HEK293T (cell line): ENCODE results near the gene CIDEB.

Experiments
- CTCF ChIA-PET: fragments of 350-600 bp; formaldehyde crosslinking; extraction: SDS; loops from one replicate; lab custom pipeline; 2021; ENCODE audit warnings: antibody characterized with exemption, inconsistent platforms; lab: Yijun Ruan, JAX
- POLR2A ChIA-PET: fragments of 350-600 bp; formaldehyde crosslinking; extraction: SDS; loops from one replicate; lab custom pipeline; 2020; ENCODE audit warnings: antibody characterized with exemption, inconsistent platforms; lab: Yijun Ruan, JAX
- DNase-seq: peaks from one replicate; pipeline ENCODE4 v3.0.0; 2012; ENCODE audit warnings: mixed read lengths; ENCODE audit errors: extremely low spot score
- ARNT ChIP-seq: fragments of 450-650 bp; IDR thresholded peaks from 2 replicates; pipeline ENCODE4 v1.6.1; 2017; ENCODE audit warnings: mild to moderate bottlenecking
- BHLHE40 ChIP-seq: fragments of 450-650 bp; IDR thresholded peaks from 2 replicates; pipeline ENCODE4 v1.6.1; 2016; ENCODE audit warnings: mild to moderate bottlenecking, moderate library complexity, borderline replicate concordance
- CTBP1 ChIP-seq: fragments of 450-650 bp; IDR thresholded peaks from 2 replicates; pipeline ENCODE4 v1.6.1; 2016; ENCODE audit warnings: borderline replicate concordance
- ELF4 ChIP-seq: fragments of 450-650 bp; IDR thresholded peaks from 2 replicates; pipeline ENCODE4 v1.6.1; 2017; ENCODE audit warnings: antibody characterized with exemption
- FOXA1 ChIP-seq: fragments of 450-650 bp; IDR thresholded peaks from 2 replicates; pipeline ENCODE4 v1.6.1; 2016; ENCODE audit warnings: mild to moderate bottlenecking
- FOXK2 ChIP-seq: fragments of 450-650 bp; IDR thresholded peaks from 2 replicates; pipeline ENCODE4 v1.6.1; 2016; ENCODE audit warnings: mild to moderate bottlenecking
- FOXM1 ChIP-seq: fragments of 450-650 bp; IDR thresholded peaks from 2 replicates; pipeline ENCODE4 v1.6.1; 2017; ENCODE audit warnings: mild to moderate bottlenecking, borderline replicate concordance
- HDGF ChIP-seq: fragments of 450-650 bp; IDR thresholded peaks from 2 replicates; pipeline ENCODE4 v1.6.1; 2017; ENCODE audit warnings: antibody characterized with exemption, borderline replicate concordance
- L3MBTL2 ChIP-seq: fragments of 450-650 bp; conservative IDR thresholded peaks from 2 replicates; pipeline ENCODE4 v1.6.1; 2016; ENCODE audit warnings: mild to moderate bottlenecking
- LEF1 ChIP-seq: fragments of 450-650 bp; IDR thresholded peaks from 2 replicates; pipeline ENCODE4 v1.6.1; 2017; ENCODE audit warnings: mild to moderate bottlenecking, borderline replicate concordance
- NFRKB ChIP-seq: fragments of 450-650 bp; IDR thresholded peaks from 2 replicates; pipeline ENCODE4 v1.6.1; 2016; ENCODE audit warnings: mild to moderate bottlenecking, moderate library complexity
- PKNOX1 ChIP-seq: fragments of 450-650 bp; IDR thresholded peaks from 2 replicates; pipeline ENCODE4 v1.6.1; 2016
- SP1 ChIP-seq: fragments of 450-650 bp; IDR thresholded peaks from 2 replicates; pipeline ENCODE4 v1.6.1; 2017
- SUZ12 ChIP-seq: fragments of 450-650 bp; IDR thresholded peaks from 2 replicates; pipeline ENCODE4 v1.6.1; 2016; ENCODE audit warnings: mild to moderate bottlenecking
- TARDBP ChIP-seq: fragments of 450-650 bp; IDR thresholded peaks from 2 replicates; pipeline ENCODE4 v1.6.1; 2016
- ZNF384 ChIP-seq: fragments of 450-650 bp; IDR thresholded peaks from 2 replicates; pipeline ENCODE4 v1.6.1; 2016

CIDEB gene

GRCh38 chr14:24284501-24285035, 23.2 kb downstream of the CIDEB start:
- DNase-seq: no peak
- CTCF ChIA-PET: interaction anchor here (1.1 to 1.8 kb wide), 2 partner anchors 13 to 147 kb away, joined by 3 to 4 read pairs; no protein-coding TSS in a partner anchor
- POLR2A ChIA-PET: interaction anchor here (1.0 to 5.3 kb wide), 2 partner anchors 13 kb away, joined by 6 to 39 read pairs; partner anchors contain the start of gene RABGGTA
- no peak for TF ChIP-seq CTBP1
- no peak for TF ChIP-seq LEF1
- no peak for TF ChIP-seq FOXM1
- no peak for TF ChIP-seq TARDBP
- TF ChIP-seq ELF4: no peak
- no peak for TF ChIP-seq HDGF
- no peak for TF ChIP-seq FOXK2
- no peak for TF ChIP-seq BHLHE40
- no peak for TF ChIP-seq PKNOX1
- TF ChIP-seq ARNT: no peak
- no peak for TF ChIP-seq L3MBTL2
- no peak for TF ChIP-seq SUZ12
- no peak for TF ChIP-seq NFRKB
- no peak for TF ChIP-seq SP1
- no peak for TF ChIP-seq ZNF384
- TF ChIP-seq FOXA1: no peak

- no peak for TF ChIP-seq BHLHE40
- TF ChIP-seq FOXA1: no peak
- TF ChIP-seq ZNF384: no peak
- TF ChIP-seq FOXK2: no peak
- TF ChIP-seq ARNT: no peak
- TF ChIP-seq PKNOX1: no peak
- no peak for TF ChIP-seq NFRKB
- no peak for TF ChIP-seq SUZ12
- TF ChIP-seq LEF1: no peak
- TF ChIP-seq HDGF: no peak
- no peak for TF ChIP-seq FOXM1
- no peak for TF ChIP-seq TARDBP
- no peak for TF ChIP-seq ELF4
- TF ChIP-seq CTBP1: no peak
- TF ChIP-seq L3MBTL2: no peak
- no peak for TF ChIP-seq SP1
- CTCF ChIA-PET: interaction anchor here (1.1 kb wide), 1 partner anchor 148 kb away, joined by 3 read pairs; no protein-coding TSS in a partner anchor
- DNase-seq: no peak
- POLR2A ChIA-PET: interaction anchor here (0.8 to 5.3 kb wide), 2 partner anchors 12 to 42 kb away, joined by 3 to 39 read pairs; partner anchors contain the start of genes RABGGTA and TINF2
Observed at GRCh38 chr14:24283796-24284460, 23.8 kb downstream of the CIDEB start.

DNA sequence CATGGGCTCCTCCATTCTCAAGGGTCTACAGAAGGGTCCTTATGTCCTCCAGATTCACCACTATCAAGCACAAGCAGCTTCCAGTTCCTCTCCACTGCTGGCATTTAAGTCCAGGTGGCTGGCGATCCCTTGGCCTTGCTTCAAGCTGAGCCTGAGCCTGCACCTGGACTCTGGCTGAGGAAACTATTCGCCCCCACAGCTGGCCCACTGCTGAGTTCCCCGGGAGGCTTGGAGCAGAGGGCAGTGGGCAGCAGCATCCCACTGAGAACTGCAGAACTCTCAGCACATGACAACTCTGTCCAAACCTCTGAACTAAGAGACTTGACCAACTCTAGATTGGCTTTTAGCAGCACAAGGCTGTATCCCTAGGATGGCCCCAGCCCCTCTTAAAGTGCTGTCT, 25.0 kb downstream of the CIDEB start:
- TF ChIP-seq BHLHE40 (no peak), ELF4 (no peak), LEF1 (no peak), SUZ12 (no peak), HDGF (no peak), CTBP1 (no peak), NFRKB (no peak), L3MBTL2 (no peak), SP1 (no peak), FOXK2 (no peak), FOXA1 (no peak), FOXM1 (no peak), PKNOX1 (no peak), TARDBP (no peak), ARNT (no peak), ZNF384 (no peak)
- no peak for DNase-seq
- ChIA-PET POLR2A (interaction anchor here (1.2 to 5.3 kb wide), 3 partner anchors 11 to 40 kb away, joined by 3 to 39 read pairs (median 6); partner anchors contain the start of genes DHRS1, NOP9, RABGGTA and TINF2), CTCF (interaction anchor here (0.6 kb wide), 1 partner anchor 40 kb away, joined by 3 read pairs; no protein-coding TSS in a partner anchor)

GRCh38 chr14:24281636-24282035, 26.1 kb downstream of the CIDEB start:
- DNase-seq: no peak
- ChIA-PET POLR2A (interaction anchor here (1.6 to 5.3 kb wide), 2 partner anchors 10 to 39 kb away, joined by 6 to 39 read pairs; partner anchors contain the start of genes RABGGTA and TINF2), CTCF (interaction anchor here (1.2 kb wide), 1 partner anchor 10 kb away, joined by 5 read pairs; the partner anchor contains the start of gene RABGGTA)
- TF ChIP-seq CTBP1 (no peak), FOXA1 (no peak), TARDBP (no peak), ELF4 (no peak), LEF1 (no peak), L3MBTL2 (no peak), SP1 (no peak), FOXM1 (no peak), SUZ12 (no peak), PKNOX1 (no peak), HDGF (no peak), ZNF384 (no peak), BHLHE40 (no peak), FOXK2 (no peak), NFRKB (no peak), ARNT (no peak)
